Measurements from ENCODE around the gene NCAPG.
"Not testable (repeated sequence)": the region's sequence is repeated elsewhere in the genome, so short reads cannot be mapped to it uniquely, and the experiment has no call there.

The NCAPG gene

DNA sequence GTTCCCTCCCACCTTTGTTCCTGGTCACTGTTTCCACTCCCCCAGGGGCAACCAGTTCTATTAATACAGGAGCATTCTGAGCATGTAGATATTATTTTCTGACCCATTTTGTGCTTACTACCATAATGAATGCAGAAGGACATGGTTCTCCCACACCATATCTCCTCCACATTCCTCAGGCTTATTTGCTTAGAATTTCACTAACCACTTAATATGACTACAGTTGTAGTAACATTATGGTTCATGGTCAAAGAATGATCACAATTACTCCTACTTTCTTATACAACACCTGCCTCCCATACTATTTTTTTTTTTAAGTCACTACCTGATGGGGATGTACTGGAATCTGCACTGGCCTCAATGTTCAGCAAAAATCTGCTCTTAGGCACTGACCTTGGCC, 21.8 kb upstream of the NCAPG start:
- DNase-seq (ENCODE audit: low spot score), result no peak

DNA sequence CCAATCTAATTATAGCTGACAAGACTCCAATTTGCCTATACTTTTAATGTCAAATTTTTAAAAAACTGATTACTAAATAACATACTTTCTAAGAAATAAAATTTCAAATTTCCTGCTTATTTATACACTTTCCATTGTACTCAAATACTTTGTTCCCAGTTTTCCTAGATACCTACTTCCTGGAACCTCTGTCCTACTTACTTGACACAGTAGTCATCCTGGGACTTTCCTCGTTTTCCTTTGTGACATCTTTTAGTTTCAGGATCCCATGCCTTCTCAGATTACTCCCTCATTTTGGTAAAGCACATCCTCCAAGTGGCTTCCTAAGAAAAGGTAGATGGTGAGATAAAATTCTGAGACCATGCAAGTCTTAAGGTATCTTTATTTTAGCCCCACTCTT, 16.0 kb upstream of the NCAPG start:
- no peak for DNase-seq (ENCODE audit: low spot score)

DNA sequence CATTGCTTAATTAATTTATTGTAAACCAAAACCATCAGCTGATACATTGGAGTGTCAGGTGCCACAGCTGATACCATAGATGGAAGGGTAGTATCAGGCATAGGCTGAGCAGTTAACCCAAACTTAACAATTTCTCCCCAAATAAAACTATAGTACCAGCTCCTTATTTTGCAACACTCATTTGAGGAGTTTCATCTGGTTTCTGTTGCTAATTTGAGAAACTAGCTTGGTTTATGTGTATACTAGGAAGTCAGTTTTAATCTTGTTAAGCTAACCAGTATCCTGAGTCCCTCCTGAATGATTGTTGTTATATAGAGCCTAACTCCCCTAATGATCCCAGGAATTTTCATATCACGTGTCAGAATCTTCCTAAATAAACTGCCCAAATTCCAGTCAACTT, 13.0 kb upstream of the NCAPG start:
- DNase-seq (ENCODE audit: low spot score), result no peak

DNA sequence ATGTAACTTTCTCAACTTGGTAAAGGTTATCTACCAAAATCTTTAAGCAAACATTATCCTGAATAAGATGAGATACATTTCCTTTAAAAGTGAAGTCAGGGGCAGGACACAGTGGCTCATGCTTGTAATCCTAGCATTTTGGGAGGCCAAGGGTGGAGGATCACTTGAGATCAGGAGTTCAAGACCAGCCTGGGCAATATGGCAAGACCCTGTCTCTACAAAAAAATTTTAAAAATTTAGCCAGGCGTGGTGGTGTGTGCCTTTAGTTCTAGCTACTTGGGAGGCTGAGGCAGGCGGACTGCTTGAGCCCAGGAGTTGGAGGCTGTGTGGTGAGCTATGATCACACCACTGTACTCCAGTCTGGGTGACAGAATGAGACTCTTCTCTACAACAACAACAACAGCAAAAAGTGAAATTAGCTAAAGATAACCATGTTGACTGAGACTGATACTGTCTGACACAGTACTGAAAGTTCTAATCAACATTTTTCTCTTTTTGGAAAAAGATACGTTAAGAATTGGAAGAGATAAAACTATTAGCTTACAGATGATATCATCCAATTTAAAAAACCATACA, 5.1 kb upstream of the NCAPG start:
- no peak for DNase-seq (ENCODE audit: low spot score)

DNA sequence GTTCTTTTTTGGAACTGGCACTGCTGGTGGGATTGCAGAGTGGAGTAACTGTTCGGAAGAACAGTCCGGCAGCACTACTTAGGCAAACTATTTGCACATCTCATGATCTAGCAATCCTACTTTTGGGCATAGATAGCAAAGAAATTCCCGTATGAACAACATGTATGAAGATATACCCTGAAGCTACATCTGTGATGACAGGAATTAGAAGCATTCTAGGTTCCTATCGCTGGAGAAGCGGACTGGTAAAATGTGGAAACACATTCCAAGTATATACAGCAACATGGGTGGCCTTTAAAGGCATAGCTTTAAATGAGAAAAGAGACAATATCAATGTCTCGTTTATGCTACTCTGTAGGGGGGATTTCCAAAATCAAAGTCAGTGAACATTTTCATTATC, 3.3 kb upstream of the NCAPG start:
- no peak for DNase-seq (ENCODE audit: low spot score)

DNA sequence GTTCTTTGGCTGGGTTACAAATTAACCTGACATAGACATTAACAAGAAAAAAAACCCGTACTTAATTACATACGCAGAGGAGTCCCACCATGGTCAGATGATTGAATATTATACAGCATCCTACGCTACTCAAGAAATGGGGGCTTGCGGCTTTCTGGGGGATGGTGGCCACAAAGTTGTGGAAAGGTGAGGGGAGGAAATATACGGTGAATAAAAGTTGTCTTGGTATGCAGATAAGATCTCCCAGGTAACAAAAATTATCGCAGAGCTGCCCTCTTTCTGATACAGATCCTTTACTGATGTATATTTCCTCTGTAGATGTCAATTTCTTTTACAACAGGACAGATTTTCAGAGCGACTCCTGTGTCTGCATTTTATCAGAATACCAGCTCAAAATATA, 1.1 kb upstream of the NCAPG start:
- DNase-seq (ENCODE audit: low spot score), result peak; percentile 40

DNA sequence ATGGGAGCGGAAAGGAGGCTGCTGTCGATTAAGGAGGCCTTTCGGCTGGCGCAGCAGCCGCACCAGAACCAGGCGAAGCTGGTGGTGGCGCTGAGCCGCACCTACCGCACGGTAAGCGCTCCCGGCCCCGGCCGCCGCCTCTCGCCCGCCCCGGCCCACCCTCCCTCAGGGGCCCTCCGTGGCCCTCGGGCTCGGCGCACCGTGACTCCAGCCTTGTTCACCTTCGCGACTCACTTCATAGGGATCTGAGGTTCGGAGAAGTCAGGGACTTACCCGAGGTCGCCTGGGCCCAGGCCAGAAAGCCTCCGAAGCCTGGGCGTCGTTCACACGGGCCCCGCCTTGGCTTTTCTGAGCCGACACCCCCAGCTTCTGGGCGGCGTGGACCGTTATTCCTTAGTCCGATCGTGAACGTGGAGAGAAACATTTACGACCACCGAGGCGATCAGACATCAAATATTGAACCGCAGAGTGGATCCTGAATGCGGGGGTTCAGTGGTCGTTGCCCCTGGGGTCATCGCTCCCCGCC, 362 bp downstream of the NCAPG start:
- no peak for DNase-seq (ENCODE audit: low spot score)

DNA sequence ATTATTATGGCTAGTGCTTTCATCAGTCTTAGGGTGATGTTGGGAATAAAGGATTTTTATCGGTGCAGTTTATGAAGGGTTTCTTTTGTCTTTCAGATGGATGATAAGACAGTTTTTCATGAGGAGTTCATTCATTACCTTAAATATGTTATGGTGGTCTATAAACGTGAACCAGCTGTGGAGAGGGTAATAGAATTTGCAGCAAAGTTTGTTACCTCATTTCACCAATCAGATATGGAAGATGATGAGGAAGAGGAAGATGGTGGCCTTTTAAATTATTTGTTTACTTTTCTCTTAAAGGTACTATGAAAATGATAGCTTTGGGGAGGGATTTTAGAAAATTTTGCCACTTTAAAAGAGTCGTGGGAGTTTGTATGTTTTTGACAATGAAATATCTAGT, 1.3 kb downstream of the NCAPG start:
- DNase-seq (ENCODE audit: low spot score), result peak; percentile 37

DNA sequence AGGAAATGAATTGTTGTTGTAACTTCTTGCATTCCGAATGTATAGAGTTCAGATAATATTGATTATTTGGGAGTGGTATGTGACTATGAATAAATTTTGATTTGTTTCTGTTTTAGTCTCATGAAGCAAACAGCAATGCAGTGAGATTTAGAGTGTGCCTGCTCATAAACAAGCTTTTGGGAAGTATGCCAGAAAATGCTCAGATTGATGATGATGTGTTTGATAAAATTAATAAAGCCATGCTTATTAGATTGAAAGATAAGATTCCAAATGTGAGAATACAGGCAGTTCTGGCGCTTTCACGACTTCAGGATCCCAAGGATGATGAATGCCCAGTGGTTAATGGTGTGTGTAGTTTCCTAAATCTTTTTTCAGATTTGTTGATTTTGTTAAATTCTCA, 2.0 kb downstream of the NCAPG start:
- no peak for DNase-seq (ENCODE audit: low spot score)

DNA sequence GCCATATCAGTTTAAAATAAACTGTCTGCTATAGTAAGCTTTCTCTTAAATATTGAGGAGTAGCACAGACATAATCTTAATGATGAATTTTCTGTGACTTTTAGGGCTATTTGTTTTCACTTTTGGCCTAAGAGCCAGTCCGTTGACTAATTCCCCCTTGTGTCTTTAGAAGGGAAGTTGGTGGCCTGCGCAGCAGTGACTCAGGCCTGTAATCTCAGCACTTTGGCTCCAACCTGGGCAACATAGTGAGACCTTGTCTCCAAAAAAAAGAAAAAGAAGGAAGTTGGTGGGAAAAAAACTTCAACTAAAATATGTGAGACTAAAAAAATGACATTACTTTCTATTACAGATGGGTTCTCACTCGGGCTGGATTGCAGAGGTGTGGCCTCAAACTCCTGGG, 3.4 kb downstream of the NCAPG start:
- DNase-seq (ENCODE audit: low spot score), result no peak

DNA sequence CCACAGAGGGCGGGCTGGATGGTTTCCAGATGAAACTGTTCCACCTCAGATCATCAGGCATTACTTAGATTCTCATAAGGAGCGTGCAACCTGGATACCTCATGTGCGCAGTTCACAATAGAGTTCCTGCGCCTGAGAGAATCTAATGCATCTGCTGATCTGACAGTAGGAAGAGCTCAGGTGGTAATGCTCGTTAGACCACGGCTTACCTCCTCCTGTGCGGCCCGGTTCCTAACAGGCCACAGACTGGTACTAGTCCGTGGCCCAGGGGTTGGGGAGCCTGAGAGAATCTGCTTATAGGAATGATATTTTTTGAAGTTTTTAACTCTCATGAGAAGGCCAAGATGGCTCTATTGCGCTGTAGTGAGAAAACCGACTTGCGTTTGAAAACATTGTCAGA, 5.4 kb downstream of the NCAPG start:
- DNase-seq (ENCODE audit: low spot score), result no peak

DNA sequence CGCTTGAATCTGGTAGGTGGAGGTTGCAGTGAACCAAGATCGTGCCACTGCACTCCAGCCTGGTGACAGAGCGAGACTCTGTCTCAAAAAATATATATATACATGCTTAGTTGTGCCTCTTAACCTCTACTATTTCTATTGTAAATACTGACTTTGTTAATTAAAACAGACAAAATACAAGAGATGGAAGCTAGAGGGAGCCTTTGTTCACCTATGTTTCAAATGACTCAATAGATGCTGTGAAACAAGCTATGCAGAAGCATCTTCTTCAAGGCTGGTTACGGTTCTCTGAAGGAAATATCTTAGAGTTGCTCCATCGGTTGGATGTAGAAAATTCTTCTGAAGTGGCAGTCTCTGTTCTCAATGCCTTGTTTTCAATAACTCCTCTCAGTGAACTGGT, 6.2 kb downstream of the NCAPG start:
- DNase-seq (ENCODE audit: low spot score), result peak; percentile 59

DNA sequence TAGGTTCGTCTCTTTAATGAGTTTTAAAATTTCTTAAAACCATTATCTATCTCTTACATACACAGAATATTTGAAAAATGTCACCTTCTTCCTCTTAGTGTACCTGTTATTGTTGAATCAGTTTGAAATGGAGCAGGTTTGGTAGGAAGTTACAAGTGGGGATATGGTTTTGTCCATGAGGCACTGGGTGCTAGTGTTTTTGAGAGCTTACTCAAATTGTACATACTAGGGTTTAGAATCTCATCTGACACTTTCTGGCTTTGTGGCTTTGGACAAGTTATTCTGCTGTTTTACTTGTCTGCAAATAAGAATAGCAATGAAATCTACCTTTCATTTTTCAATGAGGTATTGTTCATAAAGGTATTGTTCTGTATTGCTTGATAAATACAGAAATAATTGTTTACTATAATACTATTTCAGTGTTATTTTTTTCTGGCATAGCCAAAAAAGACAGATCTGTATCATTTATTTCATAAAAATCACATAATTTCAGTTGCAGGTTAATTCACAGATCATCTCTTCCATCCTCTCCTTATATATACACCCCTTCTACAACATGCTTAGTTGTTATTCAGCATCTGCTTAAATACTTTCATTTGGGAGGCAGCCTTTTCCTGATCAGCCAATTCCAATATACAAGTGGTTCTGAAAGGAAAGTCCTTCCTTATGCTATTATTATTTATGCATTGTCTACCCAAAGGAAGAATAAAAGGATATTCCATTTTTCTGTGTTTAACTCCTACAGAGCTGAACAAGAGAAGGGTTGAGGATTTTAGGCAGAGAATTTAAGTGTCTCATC, 13.3 kb downstream of the NCAPG start:
- DNase-seq (ENCODE audit: low spot score), result no peak

DNA sequence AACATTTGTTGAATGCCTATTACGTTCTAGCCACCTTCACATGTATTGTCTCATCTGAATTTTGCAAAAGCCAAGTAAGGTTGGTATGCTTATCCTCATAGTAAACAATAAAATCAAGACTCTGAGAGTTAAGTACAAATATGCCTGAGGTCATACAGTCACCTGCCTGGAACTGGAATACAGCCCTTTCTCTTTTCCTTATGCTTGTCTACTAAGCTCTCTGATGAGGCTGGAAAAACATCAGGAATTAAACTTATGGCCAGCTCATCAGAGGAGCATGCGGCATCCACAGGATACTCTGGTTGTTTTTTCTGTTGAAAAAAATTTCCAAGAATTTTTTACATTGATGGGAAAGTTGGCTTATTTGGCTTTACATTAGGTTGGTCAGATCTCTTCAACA, 35.5 kb downstream of the NCAPG start:
- DNase-seq (ENCODE audit: low spot score), result no peak

DNA sequence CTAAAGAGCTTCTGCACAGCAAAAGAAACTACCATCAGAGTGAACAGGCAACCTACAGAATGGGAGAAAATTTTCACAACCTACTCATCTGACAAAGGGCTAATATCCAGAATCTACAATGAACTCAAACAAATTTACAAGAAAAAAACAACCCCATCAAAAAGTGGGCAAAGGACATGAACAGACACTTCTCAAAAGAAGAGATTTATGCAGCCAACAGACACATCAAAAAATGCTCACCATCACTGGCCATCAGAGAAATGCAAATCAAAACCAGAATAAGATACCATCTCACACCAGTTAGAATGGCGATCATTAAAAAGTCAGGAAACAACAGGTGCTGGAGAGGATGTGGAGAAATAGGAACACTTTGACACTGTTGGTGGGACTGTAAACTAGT, 39.5 kb downstream of the NCAPG start:
- not testable (repeated sequence) for DNase-seq (ENCODE audit: low spot score)

DNA sequence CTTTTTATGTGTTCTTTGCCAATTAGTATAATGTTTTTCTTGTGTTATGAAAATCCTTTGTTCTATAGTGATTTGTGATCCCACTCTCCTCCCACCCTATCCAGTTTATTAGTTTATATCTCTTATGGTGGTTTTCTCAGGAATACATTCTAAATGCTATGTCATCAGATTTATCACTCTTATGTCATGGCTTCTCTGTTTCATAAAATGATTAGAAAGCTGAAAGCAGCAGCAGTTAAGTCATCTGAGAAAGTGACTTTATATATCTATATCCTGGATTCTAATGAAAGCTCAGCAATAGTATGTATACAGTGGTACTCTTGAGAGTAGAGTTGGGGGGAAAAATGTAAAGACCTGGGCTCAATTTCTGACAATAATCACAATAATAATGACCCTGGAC, 41.2 kb downstream of the NCAPG start:
- DNase-seq (ENCODE audit: low spot score), result no peak

DNA sequence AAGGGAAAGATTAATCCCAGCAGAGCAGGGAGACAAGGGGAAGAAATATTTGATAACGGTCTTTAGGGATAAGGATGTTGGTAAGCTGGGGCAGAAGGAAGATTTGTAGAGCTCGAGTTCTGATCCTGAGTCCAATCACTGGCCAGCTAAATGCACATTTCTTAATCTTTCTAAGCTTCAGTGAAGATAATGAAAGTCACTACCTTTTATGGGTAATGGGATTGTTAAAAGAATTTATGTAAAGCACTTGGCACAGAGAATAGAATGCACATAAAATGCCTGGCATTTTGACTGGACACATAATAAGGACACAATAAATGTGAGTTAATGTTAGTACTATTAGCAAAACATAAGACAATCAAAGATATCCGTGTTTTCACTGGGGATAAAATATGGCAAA, 43.3 kb downstream of the NCAPG start:
- DNase-seq (ENCODE audit: low spot score), result no peak

DNA sequence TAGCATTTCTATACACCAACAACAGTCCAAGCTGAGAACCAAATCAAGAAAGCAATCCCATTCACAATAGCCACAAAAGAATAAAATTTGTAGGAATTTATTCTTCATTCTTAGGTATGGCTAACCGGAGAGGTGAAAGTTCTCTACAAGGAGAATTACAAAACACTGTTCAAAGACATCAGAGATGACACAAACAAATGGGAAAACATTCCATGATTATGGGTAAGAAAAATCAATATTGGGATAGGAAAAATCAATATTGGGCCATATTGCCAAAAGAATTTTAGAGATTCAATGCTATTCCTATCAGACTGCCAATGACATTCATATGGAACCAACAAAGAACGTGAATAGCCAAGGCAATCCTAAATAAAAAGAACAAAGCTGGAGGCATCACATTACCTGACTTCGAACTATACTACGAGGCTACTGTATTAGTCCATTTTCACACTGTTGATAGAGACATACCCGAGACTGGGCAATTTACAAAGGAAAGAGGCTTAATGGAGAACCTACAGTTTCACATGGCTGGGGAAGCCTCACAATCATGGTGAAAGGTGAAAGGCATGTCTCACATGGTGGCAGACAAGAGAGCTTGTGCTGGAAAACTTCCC, 49.1 kb downstream of the NCAPG start:
- DNase-seq (ENCODE audit: low spot score), result no peak

DNA sequence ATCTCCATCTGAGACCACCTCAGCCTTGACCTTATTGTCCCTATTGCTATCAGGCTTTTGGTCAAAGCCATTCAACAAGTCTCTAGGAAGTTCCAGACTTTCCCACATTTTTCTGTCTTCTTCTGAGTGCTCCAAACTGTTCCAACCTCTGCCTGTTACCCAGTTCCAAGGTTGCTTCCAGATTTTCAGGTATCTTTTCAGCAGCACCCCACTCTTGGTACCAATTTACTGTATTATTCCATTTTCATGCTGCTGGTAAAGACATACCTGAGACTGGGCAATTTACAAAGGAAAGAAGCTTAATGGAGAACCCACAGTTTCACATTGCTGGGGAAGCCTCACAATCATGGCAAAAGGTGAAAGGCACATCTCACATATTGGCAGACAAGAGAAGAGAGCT, 51.1 kb downstream of the NCAPG start:
- DNase-seq (ENCODE audit: low spot score), result not testable (repeated sequence)

DNA sequence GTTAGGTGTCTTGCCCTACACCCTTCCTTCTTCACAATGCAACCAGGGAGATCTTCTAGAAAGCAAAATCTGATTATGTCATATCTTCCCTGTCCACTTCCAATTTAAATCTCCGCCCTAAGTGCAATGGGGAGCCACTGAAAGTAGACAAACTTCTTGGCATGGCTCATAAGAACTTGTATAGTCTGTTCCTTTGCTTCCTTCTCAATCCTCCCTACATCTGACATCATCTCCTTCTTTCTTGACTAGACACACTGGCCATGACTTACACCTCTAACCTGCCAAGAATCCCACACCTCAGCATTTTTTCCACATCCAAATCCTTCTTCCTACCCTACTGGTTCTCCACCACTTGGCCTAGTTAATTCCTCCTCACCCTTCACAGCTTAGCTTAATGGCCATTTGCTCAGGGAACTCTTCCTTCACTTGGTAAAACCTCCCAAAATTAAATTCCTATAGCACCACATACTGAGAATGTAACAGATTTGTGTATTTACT, 55.1 kb downstream of the NCAPG start:
- no peak for DNase-seq (ENCODE audit: low spot score)

DNA sequence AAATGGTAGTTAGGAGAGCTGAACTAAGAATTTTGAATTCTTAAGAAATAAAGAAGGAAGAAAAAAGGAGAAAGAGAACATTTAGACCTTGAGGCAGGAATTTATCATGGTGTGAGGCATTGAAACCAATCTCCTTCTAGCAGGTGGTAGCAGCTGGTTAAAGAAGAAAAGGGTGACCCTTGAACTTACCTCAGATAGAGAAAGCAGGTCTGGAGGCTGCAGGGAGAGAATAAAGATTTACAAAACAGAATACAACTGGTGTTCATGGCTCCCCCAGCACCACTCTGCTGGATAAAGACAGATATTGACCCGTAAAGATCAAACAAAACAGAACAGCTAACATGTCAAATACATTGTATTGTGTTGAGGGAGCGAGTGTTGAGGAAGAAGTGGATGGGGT, 56.0 kb downstream of the NCAPG start:
- no peak for DNase-seq (ENCODE audit: low spot score)

DNA sequence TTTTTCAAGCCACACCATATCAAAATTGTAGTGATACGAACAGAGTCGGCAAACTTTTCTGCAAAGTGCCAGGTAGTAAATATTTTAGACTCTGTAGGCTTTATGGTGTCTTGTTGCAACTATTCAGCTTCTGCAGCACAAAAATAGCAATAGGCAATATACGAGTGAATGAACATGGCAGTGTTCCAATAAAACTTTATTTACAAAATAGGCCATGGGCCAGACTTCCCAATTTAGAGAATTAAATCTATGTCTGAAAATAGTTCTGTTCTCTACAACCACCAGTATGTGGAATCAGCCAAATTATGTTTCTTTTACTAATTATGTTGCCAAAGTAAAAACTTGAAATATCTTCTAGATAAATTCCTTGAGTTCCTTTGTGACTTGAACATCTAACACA, 56.5 kb downstream of the NCAPG start:
- DNase-seq (ENCODE audit: low spot score), result no peak

DNA sequence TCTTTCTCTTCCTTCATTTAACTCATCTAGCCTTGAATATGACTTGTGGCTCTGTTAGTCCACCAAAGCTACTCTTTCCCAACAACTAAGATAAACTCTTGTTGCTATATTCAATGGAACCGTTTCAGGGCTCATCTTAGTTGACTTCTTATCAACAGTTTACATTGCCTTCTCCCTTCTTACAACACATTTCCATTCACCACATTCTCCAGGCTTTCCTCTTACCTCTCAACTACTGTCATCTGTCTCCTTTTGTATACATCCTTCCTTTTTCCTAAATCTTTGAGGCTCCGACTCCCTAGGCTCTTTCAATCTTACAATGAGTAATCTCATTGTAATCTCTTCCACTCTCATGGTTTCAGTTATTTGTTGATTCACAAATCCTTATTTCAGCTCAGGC, 58.5 kb downstream of the NCAPG start:
- no peak for DNase-seq (ENCODE audit: low spot score)
